Measurements from ENCODE around the gene SERPINB1.
A peak's percentile ranks its signal among the peaks of the same experiment; 100 is the strongest.

SERPINB1 gene

DNA sequence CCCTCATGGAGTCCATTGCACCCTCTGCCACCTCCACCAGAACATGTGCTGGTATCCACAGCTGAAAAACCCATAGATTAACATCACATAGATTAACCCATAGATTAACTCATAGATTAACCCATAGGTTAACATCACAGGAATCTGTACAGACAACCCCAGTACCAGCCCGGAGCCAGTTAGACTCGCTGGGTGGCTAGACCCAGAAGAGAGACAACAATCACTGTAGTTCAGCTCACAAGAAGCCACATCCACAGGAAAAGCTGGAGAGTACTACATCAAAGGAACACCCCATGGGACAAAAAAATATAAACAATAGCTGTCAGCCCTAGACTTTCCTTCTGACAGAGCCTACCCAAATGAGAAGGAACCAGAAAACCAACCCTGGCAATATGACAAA lies 36.3 kb upstream of the SERPINB1 start:
- no peak for DNase-seq (ENCODE audit: low spot score)
- TF ChIP-seq, protein P1, sequence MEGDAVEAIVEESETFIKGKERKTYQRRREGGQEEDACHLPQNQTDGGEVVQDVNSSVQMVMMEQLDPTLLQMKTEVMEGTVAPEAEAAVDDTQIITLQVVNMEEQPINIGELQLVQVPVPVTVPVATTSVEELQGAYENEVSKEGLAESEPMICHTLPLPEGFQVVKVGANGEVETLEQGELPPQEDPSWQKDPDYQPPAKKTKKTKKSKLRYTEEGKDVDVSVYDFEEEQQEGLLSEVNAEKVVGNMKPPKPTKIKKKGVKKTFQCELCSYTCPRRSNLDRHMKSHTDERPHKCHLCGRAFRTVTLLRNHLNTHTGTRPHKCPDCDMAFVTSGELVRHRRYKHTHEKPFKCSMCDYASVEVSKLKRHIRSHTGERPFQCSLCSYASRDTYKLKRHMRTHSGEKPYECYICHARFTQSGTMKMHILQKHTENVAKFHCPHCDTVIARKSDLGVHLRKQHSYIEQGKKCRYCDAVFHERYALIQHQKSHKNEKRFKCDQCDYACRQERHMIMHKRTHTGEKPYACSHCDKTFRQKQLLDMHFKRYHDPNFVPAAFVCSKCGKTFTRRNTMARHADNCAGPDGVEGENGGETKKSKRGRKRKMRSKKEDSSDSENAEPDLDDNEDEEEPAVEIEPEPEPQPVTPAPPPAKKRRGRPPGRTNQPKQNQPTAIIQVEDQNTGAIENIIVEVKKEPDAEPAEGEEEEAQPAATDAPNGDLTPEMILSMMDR (IDR thresholded peaks at IDR 0.05; ENCODE audit: extremely low read depth, insufficient read depth, missing control alignments): no peak
- in situ Hi-C loops (cut with MboI; ENCODE audit: low pct_unique_long_range_greater_than_20kb, low sequenced_read_pairs, unreplicated experiment): no loop called here

DNA sequence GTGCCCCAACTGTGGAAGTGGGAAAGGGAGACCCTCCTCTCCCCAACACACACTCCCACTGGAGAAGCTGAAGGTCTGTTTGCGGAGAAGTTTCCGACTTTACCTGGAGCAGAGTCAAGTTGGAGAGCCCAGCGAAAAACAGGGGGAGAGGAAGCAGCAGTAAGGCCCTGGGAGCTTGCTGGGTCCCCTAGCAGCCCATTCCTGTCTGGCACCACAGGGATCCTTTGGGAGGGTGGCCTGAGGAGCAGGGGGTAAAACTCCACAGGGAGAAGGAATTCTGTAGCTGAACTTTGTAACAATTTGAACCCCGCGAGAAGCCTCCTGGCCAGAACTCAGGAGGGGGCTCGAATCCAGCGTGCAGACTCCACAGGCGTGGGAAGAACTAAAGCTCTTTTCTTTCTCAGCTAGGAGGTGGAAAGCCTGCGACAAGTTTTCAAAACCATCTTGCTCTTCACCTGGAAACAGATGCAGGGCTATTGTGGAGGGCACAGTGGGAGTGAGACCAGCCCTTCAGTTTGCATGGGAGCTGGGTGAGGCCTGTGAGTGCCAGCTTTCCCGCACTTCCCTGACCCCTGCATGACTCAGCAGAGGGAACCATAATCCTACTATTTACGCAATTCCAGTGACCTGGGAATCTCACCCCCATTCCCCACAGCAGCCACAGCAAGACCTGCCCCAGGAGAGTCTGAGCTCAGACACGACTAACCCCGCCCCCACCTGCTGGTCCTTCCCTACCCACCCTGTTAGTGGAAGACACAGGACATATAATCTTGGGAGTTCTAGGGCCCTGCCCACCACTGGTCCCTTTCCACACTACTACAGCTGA lies 35.6 kb upstream of the SERPINB1 start:
- DNase-seq (ENCODE audit: low spot score): no peak
- in situ Hi-C loops (cut with MboI; ENCODE audit: low pct_unique_long_range_greater_than_20kb, low sequenced_read_pairs, unreplicated experiment): no loop called here
- TF ChIP-seq, protein P1 (IDR thresholded peaks at IDR 0.05; ENCODE audit: extremely low read depth, insufficient read depth, missing control alignments): no peak

DNA sequence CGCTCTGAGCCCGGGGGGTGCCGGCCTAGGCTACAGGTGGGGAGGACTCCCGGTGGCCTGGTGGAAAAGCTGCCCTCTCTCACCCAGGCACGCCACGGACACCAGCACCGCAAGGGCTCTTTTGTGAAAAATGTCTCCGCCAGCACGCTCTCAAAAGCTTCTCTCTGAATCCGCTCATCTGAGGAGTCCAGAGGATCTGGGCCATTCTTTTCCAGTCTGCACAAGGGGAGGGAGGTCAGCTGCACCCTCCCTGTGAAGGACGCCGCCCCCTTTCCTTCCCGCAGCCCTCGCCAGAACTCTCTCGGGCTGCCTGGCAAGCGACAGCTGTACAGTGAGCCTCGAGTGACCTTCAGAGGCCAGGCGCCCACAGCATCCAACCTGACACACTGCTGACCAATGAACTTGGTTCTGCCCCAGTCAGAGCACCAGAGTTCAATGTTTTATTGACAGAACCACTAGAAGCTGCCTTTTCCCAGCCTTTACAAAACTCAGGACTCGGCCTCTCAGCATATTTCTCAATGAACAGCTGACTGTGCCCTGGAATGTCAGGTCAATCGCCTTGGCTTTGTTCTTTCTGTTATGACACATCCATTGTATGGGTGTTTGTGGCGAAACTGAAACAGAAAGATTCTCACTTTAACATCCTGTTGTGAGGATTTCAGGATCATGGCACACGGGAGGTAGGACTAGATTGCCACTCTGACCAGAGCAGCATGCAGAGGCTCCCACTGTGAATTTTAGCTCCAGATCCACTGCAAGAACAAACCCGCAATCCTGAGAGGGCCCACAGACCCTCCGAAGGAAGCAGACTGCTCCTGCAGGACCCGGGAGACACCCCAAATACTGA lies 34.8 kb upstream of the SERPINB1 start:
- TF ChIP-seq, protein P1 (IDR thresholded peaks at IDR 0.05; ENCODE audit: extremely low read depth, insufficient read depth, missing control alignments): no peak
- in situ Hi-C loops (cut with MboI; ENCODE audit: low pct_unique_long_range_greater_than_20kb, low sequenced_read_pairs, unreplicated experiment): no loop called here
- DNase-seq (ENCODE audit: low spot score): peak; percentile 43

- in situ Hi-C loops (cut with MboI; ENCODE audit: low pct_unique_long_range_greater_than_20kb, low sequenced_read_pairs, unreplicated experiment): no loop called here
These were observed 33.9 kb upstream of the SERPINB1 start for GRCh38 chr6:2875359-2876191.

DNA sequence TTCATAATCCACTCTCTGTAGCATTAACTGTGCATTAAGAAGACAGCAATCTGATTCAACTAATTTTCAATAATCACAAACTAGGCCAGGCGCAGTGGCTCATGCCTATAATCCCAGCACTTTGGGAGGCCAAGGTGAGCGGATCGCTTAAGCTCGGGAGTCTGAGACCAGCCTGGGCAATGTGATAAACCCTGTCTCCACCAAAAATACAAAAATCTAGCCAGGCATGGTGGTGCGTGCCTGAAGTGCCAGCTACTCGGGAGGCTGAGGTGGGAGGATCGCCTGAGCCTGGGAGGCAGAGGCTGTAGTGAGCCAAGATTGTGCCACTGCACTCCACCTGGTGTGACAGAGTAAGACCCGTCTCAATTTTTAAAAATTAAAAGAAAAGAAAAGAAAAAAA lies 32.0 kb upstream of the SERPINB1 start:
- no peak for DNase-seq (ENCODE audit: low spot score)
- in situ Hi-C loops (cut with MboI; ENCODE audit: low pct_unique_long_range_greater_than_20kb, low sequenced_read_pairs, unreplicated experiment): no loop called here
- TF ChIP-seq, protein P1 (IDR thresholded peaks at IDR 0.05; ENCODE audit: extremely low read depth, insufficient read depth, missing control alignments): no peak

More at GRCh38 chr6:2875359-2876191, 33.9 kb upstream of the SERPINB1 start:
- TF ChIP-seq, protein P1 (IDR thresholded peaks at IDR 0.05; ENCODE audit: extremely low read depth, insufficient read depth, missing control alignments): no peak
- peak; percentile 71 for DNase-seq (ENCODE audit: low spot score)

Measured in GM13977 (cell line).